ENCODE data around the gene CCT4.

Gene CCT4

GRCh38 chr2:61888267-61889055 lies at the start of gene CCT4:
Gene CCT4, minus strand, starts transcription at chr2:61888656. Its CDS starts 149 bp downstream, at chr2:61888507.
- peak; percentile 74 for DNase-seq (ENCODE audit: low read depth)

DNA sequence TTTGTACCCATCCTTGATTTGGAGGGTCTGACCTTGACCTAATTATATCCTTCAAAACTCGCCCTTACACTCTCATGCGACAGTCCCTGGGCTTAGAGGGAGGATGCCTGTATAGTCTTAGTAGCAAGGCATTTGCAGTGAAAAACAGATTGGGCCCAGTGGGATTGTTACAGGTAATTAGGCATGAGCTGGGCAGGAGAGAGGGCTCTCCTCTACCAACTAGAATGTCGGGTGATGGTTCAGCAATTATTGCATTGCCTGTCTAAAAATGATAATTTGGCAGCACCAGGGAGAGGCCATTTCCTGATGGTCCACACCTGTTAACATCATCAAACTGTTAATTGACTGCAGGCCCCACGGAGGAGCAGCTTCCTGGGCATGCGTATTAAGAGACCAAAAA lies 49.4 kb upstream of the CCT4 start:
- H3K4me3 ChIP-seq (ENCODE audit: control insufficient read depth, low read depth, low read length), result no peak overlapping the region
- TF ChIP-seq, protein P1, sequence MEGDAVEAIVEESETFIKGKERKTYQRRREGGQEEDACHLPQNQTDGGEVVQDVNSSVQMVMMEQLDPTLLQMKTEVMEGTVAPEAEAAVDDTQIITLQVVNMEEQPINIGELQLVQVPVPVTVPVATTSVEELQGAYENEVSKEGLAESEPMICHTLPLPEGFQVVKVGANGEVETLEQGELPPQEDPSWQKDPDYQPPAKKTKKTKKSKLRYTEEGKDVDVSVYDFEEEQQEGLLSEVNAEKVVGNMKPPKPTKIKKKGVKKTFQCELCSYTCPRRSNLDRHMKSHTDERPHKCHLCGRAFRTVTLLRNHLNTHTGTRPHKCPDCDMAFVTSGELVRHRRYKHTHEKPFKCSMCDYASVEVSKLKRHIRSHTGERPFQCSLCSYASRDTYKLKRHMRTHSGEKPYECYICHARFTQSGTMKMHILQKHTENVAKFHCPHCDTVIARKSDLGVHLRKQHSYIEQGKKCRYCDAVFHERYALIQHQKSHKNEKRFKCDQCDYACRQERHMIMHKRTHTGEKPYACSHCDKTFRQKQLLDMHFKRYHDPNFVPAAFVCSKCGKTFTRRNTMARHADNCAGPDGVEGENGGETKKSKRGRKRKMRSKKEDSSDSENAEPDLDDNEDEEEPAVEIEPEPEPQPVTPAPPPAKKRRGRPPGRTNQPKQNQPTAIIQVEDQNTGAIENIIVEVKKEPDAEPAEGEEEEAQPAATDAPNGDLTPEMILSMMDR (conservative IDR thresholded peaks at IDR 0.05; ENCODE audit: control insufficient read depth, insufficient read depth, low read depth, low read length), result no peak
- no peak for DNase-seq (ENCODE audit: low read depth)

More at GRCh38 chr2:61888267-61889055, at the start of gene CCT4:
- H3K4me3 ChIP-seq (ENCODE audit: control insufficient read depth, low read depth, low read length), result peak within 1 kb of the TSS; percentile 100
- TF ChIP-seq, protein P1 (conservative IDR thresholded peaks at IDR 0.05; ENCODE audit: control insufficient read depth, insufficient read depth, low read depth, low read length), result no peak

DNA sequence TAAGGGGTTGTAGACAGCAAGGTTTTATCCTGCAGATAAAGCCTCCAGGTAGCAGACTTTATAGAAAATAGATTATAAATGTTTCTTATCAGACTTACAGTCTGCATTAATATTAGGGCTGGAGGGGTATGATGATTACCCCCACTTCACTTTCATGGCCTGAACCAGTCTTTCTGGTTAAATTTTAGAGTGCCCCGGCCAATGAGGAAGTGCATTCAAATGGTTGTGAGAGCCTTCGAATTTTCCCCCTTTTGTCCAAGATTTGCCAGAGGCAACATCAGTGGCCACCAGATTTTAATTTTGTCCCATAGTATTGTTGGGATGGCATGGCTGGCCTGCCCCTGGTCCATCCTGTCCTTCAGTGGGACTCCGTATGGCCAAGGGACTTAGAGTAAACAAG lies 48.6 kb upstream of the CCT4 start:
- TF ChIP-seq, protein P1 (conservative IDR thresholded peaks at IDR 0.05; ENCODE audit: control insufficient read depth, insufficient read depth, low read depth, low read length), result no peak
- DNase-seq (ENCODE audit: low read depth), result no peak
- no peak overlapping the region for H3K4me3 ChIP-seq (ENCODE audit: control insufficient read depth, low read depth, low read length)

GRCh38 chr2:61928826-61929461 lies 40.5 kb upstream of the CCT4 start:
- TF ChIP-seq, protein P1 (conservative IDR thresholded peaks at IDR 0.05; ENCODE audit: control insufficient read depth, insufficient read depth, low read depth, low read length), result no peak
- DNase-seq (ENCODE audit: low read depth), result no peak
- no peak overlapping the region for H3K4me3 ChIP-seq (ENCODE audit: control insufficient read depth, low read depth, low read length)

GRCh38 chr2:61926531-61927477 lies 38.3 kb upstream of the CCT4 start:
- TF ChIP-seq, protein P1 (conservative IDR thresholded peaks at IDR 0.05; ENCODE audit: control insufficient read depth, insufficient read depth, low read depth, low read length), result no peak
- no peak for DNase-seq (ENCODE audit: low read depth)
- H3K4me3 ChIP-seq (ENCODE audit: control insufficient read depth, low read depth, low read length), result no peak overlapping the region

- no peak for DNase-seq (ENCODE audit: low read depth)
- TF ChIP-seq, protein P1 (conservative IDR thresholded peaks at IDR 0.05; ENCODE audit: control insufficient read depth, insufficient read depth, low read depth, low read length), result no peak
- H3K4me3 ChIP-seq (ENCODE audit: control insufficient read depth, low read depth, low read length), result no peak overlapping the region
These were observed 36.6 kb upstream of the CCT4 start for GRCh38 chr2:61924895-61925663.
